GM12878 (cell line): Measurements from ENCODE around the gene FHOD3. TPM values are rescaled to one million over a fixed set of nuclear protein-coding genes. Genes with fewer than 3 reads are reported as not detected.

Experiments used
- ATAC-seq: fragments of 200-7000 bp; cut with Tn5 transposase; 3 replicates; pipeline ENCODE4 v1.9.1; 2020; ENCODE audit warnings: mild to moderate bottlenecking, moderate library complexity
- BruUV-seq: library from RNA; stranded (reverse); fragments of 400-500 nt; replicated peaks from 2 replicates; lab custom pipeline; 2021; lab: Mats Ljungman, UMichigan
- CTCF ChIA-PET: fragments of 300-600 bp; sonication (Branson Sonifier 250); formaldehyde crosslinking; extraction: SDS; loops from one replicate; lab custom pipeline; 2021; ENCODE audit warnings: inconsistent platforms; lab: Yijun Ruan, JAX
- POLR2A ChIA-PET: fragments of 350-600 bp; formaldehyde crosslinking; extraction: SDS; loops from one replicate; lab custom pipeline; 2021; ENCODE audit warnings: inconsistent platforms; lab: Charles Lee
- RAD21 ChIA-PET: fragments of 300-600 bp; sonication (Branson Sonifier 250); formaldehyde crosslinking; loops from one replicate; lab custom pipeline; 2023; ENCODE audit warnings: antibody characterized with exemption; ENCODE audit not compliant: unreplicated experiment; lab: Charles Lee
- SMC1A ChIA-PET: fragments of 300-600 bp; sonication (Branson Sonifier 250); formaldehyde crosslinking; loops from one replicate; lab custom pipeline; 2023; ENCODE audit not compliant: unreplicated experiment, uncharacterized antibody; lab: Charles Lee
- DNase-seq: peaks from one replicate; pipeline ENCODE4 v3.0.0-alpha.2; 2011; ENCODE audit warnings: low read depth, low spot score
- FAIRE-seq: peaks from 3 replicates; lab custom pipeline; 2011; peaks lifted over from hg19 to GRCh38; lab: Jason Lieb, UNC
- H2AFZ ChIP-seq: 2 replicates; pipeline ENCODE4 v1.6.0; 2011; ENCODE audit warnings: low read depth, low read length, control low read depth; ENCODE audit not compliant: control insufficient read depth
- H3K27ac ChIP-seq: 2 replicates; pipeline ENCODE4 v1.5.1; 2011; ENCODE audit warnings: control low read depth; ENCODE audit not compliant: control insufficient read depth, insufficient read depth
- H3K27me3 ChIP-seq, 2 experiments: replicated peaks in 1 of 2; 2 replicates each; pipeline versions ENCODE4 v1.6.0 to v1.6.1; 2011; ENCODE audit warnings: low read length in 1 of 2; ENCODE audit not compliant: control insufficient read depth in 2 of 2, insufficient read depth in 2 of 2
- H3K36me3 ChIP-seq, 2 experiments: 2 replicates each; pipeline ENCODE4 v1.5.1; 2011; ENCODE audit warnings: low read length in 1 of 2; ENCODE audit not compliant: control insufficient read depth in 2 of 2, insufficient read depth in 2 of 2
- H3K4me1 ChIP-seq: 2 replicates; pipeline ENCODE4 v1.6.1; 2011; ENCODE audit warnings: mild to moderate bottlenecking, low read length, moderate library complexity, mixed read lengths; ENCODE audit not compliant: control insufficient read depth, insufficient read depth
- H3K4me2 ChIP-seq: 2 replicates; pipeline ENCODE4 v1.6.0; 2011; ENCODE audit warnings: control low read depth; ENCODE audit not compliant: control insufficient read depth, insufficient read depth
- H3K4me3 ChIP-seq: fragments of 200-600 bp; sonication (generic); 2 replicates; pipeline ENCODE4 v1.5.1; 2016
- H3K79me2 ChIP-seq: 2 replicates; pipeline ENCODE4 v1.6.0; 2011; ENCODE audit warnings: low read length; ENCODE audit not compliant: control insufficient read depth, insufficient read depth
- H3K9ac ChIP-seq: 2 replicates; pipeline ENCODE4 v1.8.0; 2011; ENCODE audit warnings: low read length, control low read depth, mixed read lengths; ENCODE audit not compliant: control insufficient read depth, insufficient read depth
- H3K9me3 ChIP-seq: replicated peaks from 3 replicates; pipeline ENCODE4 v1.5.1; 2011; ENCODE audit warnings: mild to moderate bottlenecking, low read length; ENCODE audit not compliant: control insufficient read depth, insufficient read depth
- H4K20me1 ChIP-seq: 2 replicates; pipeline ENCODE4 v1.6.0; 2011; ENCODE audit not compliant: control insufficient read depth, insufficient read depth
- ATF2 ChIP-seq: IDR thresholded peaks from 2 replicates; pipeline ENCODE4 v1.6.1; 2012; ENCODE audit warnings: low read length, inconsistent platforms
- CBFB ChIP-seq: IDR thresholded peaks from 2 replicates; pipeline ENCODE4 v1.6.1; 2016; ENCODE audit warnings: antibody characterized with exemption, low read depth
- E2F4 ChIP-seq: IDR thresholded peaks from 2 replicates; pipeline ENCODE4 v1.6.1; 2012; ENCODE audit warnings: low read depth, low read length, improper control_type of control experiment
- GATAD2B ChIP-seq: fragments of 450-650 bp; conservative IDR thresholded peaks from 2 replicates; pipeline ENCODE4 v1.6.1; 2017; ENCODE audit warnings: low read depth, mild to moderate bottlenecking, moderate library complexity
- HSF1 ChIP-seq: fragments of 150-350 bp; IDR thresholded peaks from 2 replicates; pipeline ENCODE4 v1.6.1; 2014; ENCODE audit warnings: mild to moderate bottlenecking, low read depth, low read length
- MLLT1 ChIP-seq: fragments of 450-650 bp; IDR thresholded peaks from 2 replicates; pipeline ENCODE4 v1.6.1; 2016; ENCODE audit warnings: mild to moderate bottlenecking
- RELB ChIP-seq: fragments of 450-650 bp; IDR thresholded peaks from 2 replicates; pipeline ENCODE4 v1.6.1; 2017; ENCODE audit warnings: low read depth, mild to moderate bottlenecking, moderate library complexity
- SIN3A ChIP-seq: IDR thresholded peaks from 2 replicates; pipeline ENCODE4 v1.6.1; 2012; ENCODE audit warnings: low read depth, low read length, improper control_type of control experiment
- SMAD5 ChIP-seq: IDR thresholded peaks from 2 replicates; pipeline ENCODE4 v1.6.1; 2016; ENCODE audit warnings: antibody characterized with exemption, low read depth
- SPI1 ChIP-seq: IDR thresholded peaks from 2 replicates; pipeline ENCODE4 v1.6.1; 2011; ENCODE audit warnings: low read depth, mild to moderate bottlenecking, low read length, moderate library complexity, borderline replicate concordance; ENCODE audit not compliant: insufficient read depth
- SREBF2 ChIP-seq: IDR thresholded peaks from 2 replicates; pipeline ENCODE4 v1.6.1; 2012; ENCODE audit warnings: mild to moderate bottlenecking, low read length
- YY1 ChIP-seq: IDR thresholded peaks from 2 replicates; pipeline ENCODE4 v1.6.1; 2011; ENCODE audit warnings: low read depth, mild to moderate bottlenecking, low read length
- ZBTB11 ChIP-seq: fragments of 450-650 bp; formaldehyde crosslinking; IDR thresholded peaks from 2 replicates; pipeline ENCODE4 v1.5.0; 2022; ENCODE audit warnings: mild to moderate bottlenecking, missing genetic modification characterization
- ZNF217 ChIP-seq: fragments of 450-650 bp; IDR thresholded peaks from 2 replicates; pipeline ENCODE4 v1.6.1; 2017; ENCODE audit warnings: antibody characterized with exemption, mild to moderate bottlenecking
- WGBS: methylation state at CpG from one replicate; pipeline ENCODE4 v1.1.6; 2016; ENCODE audit warnings: low lambda C conversion rate; ENCODE audit not compliant: insufficient replicate concordance, insufficient coverage; ENCODE audit errors: missing lambda C conversion rate; 5-methylcytosine and 5-hydroxymethylcytosine counted together
- in situ Hi-C: fragments of 300-500 bp; cut with MboI; formaldehyde crosslinking; loops from 9 replicates; pipeline ENCODE4 v1.14.3; 2018; ENCODE audit warnings: mixed read lengths
- intact Hi-C: fragments of 100-400 bp; cut with micrococcal nuclease; formaldehyde crosslinking; loops from one replicate; pipeline ENCODE4 v1.14.2; 2022; ENCODE audit not compliant: unreplicated experiment
- polyA plus RNA-seq, 11 experiments: library from polyadenylated mRNA; depleted of rRNA in 4 of 11; unstranded in 6 of 11; stranded (reverse) in 5 of 11; fragments of >200 nt; fragmentation: Nextera tagmentation in 4 of 11; fragmentation: Illumina TruSeq in 1 of 11; extraction: Ambion mirVana in 4 of 11; extraction: Trizol in 1 of 11; gene quantifications; 1 replicate in 1 of 11; 2 replicates in 10 of 11; pipeline versions ENCODE4 v1.2.1 to v1.2.3, GENCODE V29; 2011 to 2016; ENCODE audit warnings: inconsistent platforms in 2 of 11, missing spikeins in 2 of 11, low read depth in 1 of 11
- total RNA-seq, 4 experiments: library from RNA; depleted of rRNA in 3 of 4; stranded (reverse); fragments of >200 nt in 3 of 4; fragmentation: Illumina TruSeq in 1 of 4; extraction: Trizol in 1 of 4; gene quantifications; 2 replicates each; pipeline versions ENCODE4 v1.2.1 to v1.2.3, GENCODE V29; 2013 to 2021

FHOD3 gene
- total and polyA plus RNA-seq, 10 of the 15 experiments (the other 5 are each of a cell fraction or from before 2014, with no cell fraction given): 0.77 to 26.7 (median 10.4) TPM

- ChIA-PET CTCF (interaction anchor here (2.6 kb wide), 1 partner anchor 15 kb away, joined by 8 read pairs; no protein-coding TSS in a partner anchor), SMC1A (interaction anchor here (0.8 to 1.1 kb wide), 2 partner anchors 9 to 40 kb away, joined by 4 to 7 read pairs; no protein-coding TSS in a partner anchor), POLR2A (no interaction called here), RAD21 (interaction anchor here (5.6 kb wide), 1 partner anchor 15 kb away, joined by 26 read pairs; no protein-coding TSS in a partner anchor)
- DNase-seq (no peak), FAIRE-seq (no peak), ATAC-seq (no peak)
- H4K20me1 ChIP-seq: no peaks in the 10 kb centered on the region
- BruUV-seq: no TSS peak
- H3K9me3 ChIP-seq: no peaks in the 10 kb centered on the region
- in situ Hi-C loops (no loop called here), intact Hi-C loops (no loop called here)
- H3K36me3 ChIP-seq: no peaks in the 10 kb centered on the region
- H3K79me2 ChIP-seq: no peaks in the 10 kb centered on the region
- no peak overlapping the region for H3K4me2 ChIP-seq
- H2AFZ ChIP-seq: no peak overlapping the region
- WGBS: 18% methylated on average over 3 of the region's 3 CpGs
- H3K9ac ChIP-seq: no peak overlapping the region
- H3K27ac ChIP-seq: no peak overlapping the region
- H3K27me3 ChIP-seq: no peaks in the 10 kb centered on the region
- no peaks in the 10 kb centered on the region for H3K4me1 ChIP-seq
- no peak overlapping the region for H3K4me3 ChIP-seq
- TF ChIP-seq E2F4 (no peak), SIN3A (no peak), MLLT1 (no peak), GATAD2B (no peak), ZBTB11 (CRISPR knock-in tag) (no peak), RELB (no peak), HSF1 (no peak), CBFB (no peak), SMAD5 (no peak), SREBF2 (no peak), ATF2 (no peak), YY1 (no peak), SPI1 (no peak), ZNF217 (no peak)
Observed at GRCh38 chr18:36427369-36427768, 129.9 kb downstream of the FHOD3 start.
